GM12874 (cell line): ENCODE measurements around the gene SMC1B.

Source experiments
- TF ChIP-seq, protein P1 (sequence below): IDR thresholded peaks from 2 replicates; pipeline ENCODE4 v1.5.1; 2011; ENCODE audit warnings: low read depth, mild to moderate bottlenecking, control low read depth, low read length, moderate library complexity; ENCODE audit not compliant: insufficient read depth

The SMC1B gene

GRCh38 chr22:45413368-45414211, at the start of gene SMC1B, which contains the start of gene RIBC2:
SMC1B (minus strand) TSS chr22:45413599; CDS start chr22:45413567, 32 bp downstream.
RIBC2 (plus strand) TSS chr22:45413693; CDS start chr22:45413887, 194 bp downstream.
- TF ChIP-seq, protein P1, sequence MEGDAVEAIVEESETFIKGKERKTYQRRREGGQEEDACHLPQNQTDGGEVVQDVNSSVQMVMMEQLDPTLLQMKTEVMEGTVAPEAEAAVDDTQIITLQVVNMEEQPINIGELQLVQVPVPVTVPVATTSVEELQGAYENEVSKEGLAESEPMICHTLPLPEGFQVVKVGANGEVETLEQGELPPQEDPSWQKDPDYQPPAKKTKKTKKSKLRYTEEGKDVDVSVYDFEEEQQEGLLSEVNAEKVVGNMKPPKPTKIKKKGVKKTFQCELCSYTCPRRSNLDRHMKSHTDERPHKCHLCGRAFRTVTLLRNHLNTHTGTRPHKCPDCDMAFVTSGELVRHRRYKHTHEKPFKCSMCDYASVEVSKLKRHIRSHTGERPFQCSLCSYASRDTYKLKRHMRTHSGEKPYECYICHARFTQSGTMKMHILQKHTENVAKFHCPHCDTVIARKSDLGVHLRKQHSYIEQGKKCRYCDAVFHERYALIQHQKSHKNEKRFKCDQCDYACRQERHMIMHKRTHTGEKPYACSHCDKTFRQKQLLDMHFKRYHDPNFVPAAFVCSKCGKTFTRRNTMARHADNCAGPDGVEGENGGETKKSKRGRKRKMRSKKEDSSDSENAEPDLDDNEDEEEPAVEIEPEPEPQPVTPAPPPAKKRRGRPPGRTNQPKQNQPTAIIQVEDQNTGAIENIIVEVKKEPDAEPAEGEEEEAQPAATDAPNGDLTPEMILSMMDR: no peak

DNA sequence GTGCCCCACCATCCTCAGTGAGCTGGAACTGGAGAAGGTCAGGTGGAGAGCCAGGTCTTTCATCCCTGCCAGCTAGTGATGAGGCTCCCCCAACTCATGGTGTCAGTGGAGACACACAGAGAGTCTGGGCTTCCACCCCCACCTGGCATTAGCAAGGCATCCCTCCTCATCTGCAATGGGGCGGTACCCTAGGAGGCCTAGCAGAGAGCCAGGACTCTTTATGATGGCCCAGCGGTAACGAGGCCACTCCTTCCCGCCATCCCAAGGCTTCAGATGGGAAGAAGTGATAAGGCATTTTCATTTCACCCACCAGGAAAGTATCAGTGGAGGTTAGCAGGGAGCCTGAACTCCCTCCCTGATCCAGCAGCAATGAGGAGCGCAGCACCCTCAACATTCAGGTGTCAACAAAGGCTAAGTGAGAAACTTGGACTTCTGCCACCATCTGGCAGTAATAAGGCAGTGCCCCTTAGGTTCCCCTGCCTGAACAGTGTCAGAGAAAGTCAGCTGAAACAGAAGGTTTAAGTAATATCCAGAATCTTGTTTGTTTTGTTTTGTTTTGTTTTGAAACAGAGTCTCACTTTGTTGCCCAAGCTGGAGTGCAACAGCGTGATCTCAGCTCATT, 48.7 kb upstream of the SMC1B start:
- TF ChIP-seq, protein P1: 0 out of 2 replicates have a peak, but pooled peaks have one; percentile 11

- TF ChIP-seq, protein P1: no peak
Observed at GRCh38 chr22:45460288-45461109, 47.1 kb upstream of the SMC1B start.

DNA sequence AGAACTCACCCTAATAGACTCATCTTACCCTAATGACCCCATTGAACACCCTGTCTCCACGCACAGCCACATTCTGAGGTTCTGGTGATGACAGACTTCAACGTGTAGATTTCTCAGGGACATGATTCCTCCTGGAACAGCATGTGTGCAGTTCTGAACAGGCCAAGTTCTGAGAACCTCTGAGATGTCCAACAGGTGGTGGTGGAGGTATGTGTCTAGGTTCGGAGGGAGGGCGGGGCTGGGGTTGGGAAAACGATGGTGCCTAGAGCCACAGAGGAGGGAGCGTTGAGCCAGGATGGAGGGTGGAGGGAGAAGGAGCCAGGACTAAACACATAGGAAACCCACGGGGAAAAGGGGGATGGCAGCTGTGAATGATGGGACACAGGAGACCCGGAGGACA, 45.8 kb upstream of the SMC1B start:
- TF ChIP-seq, protein P1: no peak

GRCh38 chr22:45458532-45458931, 45.1 kb upstream of the SMC1B start:
- TF ChIP-seq, protein P1: no peak

DNA sequence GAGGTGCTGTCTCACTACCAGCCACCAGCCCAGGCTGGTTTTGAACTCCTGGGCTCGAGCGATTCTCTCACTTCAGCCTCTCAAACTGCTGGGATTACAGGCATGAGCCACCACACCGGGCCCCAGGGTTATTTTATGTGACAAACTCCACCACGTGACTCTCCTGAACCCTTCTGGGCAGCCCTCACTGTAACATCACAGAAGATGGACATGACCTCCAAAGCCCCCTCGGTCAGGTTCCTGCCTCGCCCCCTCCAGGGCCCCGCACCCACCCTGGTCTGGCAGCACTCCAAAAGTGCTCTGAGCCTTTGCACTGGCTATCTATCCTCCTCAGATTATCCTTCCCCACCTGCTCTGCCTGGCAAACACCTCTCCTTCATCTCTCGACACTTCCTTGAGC, 43.4 kb upstream of the SMC1B start:
- TF ChIP-seq, protein P1: no peak

DNA sequence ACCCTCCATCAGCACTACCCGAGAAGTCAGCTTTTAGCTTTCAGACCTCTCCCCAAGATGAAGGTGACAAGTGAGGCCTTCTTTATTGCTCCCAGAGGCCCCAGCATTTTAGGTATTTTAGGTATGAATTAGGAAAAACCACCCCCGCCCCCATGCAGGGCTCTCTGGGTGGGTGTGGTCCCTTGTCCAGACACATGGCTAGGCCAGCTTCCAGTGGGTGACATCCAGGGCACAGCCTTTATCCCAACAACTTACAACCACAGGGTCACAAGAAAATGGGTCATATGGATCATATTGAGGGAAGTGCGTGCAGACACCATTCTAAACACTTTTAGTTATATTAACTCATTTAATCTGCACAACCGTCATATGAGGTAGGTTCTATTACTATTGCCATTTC, 42.2 kb upstream of the SMC1B start:
- TF ChIP-seq, protein P1: no peak
